HCT116 (cell line): ENCODE data around the gene AGER. TPM values are rescaled to one million over a fixed set of nuclear protein-coding genes. Genes with fewer than 3 reads are reported as not detected.

Source experiments
- ATAC-seq: fragments of 200-7000 bp; cut with Tn5 transposase; 2 replicates; pipeline ENCODE4 v1.9.1; 2020; ENCODE audit warnings: mild to moderate bottlenecking, moderate library complexity
- BruUV-seq: library from RNA; stranded (reverse); fragments of 400-500 nt; replicated peaks from 2 replicates; lab custom pipeline; 2021; lab: Mats Ljungman, UMichigan
- CTCF ChIA-PET: fragments of 300-600 bp; sonication (Branson Sonifier 250); formaldehyde crosslinking; loops from one replicate; lab custom pipeline; 2021; ENCODE audit warnings: antibody characterized with exemption; lab: Charles Lee
- POLR2A ChIA-PET: fragments of 300-600, 350-600 bp; sonication (Branson Sonifier 250); formaldehyde crosslinking; loops from one replicate; lab custom pipeline; 2021; ENCODE audit warnings: antibody characterized with exemption; lab: Charles Lee
- RAD21 ChIA-PET, 2 experiments: fragments of 300-600 bp; sonication (Branson Sonifier 250); formaldehyde crosslinking; loops; one replicate each; lab custom pipeline; 2023; ENCODE audit warnings: low total read pairs in 2 of 2; ENCODE audit not compliant: uncharacterized antibody in 2 of 2, unreplicated experiment in 2 of 2, low non-redundant PET in 1 of 2; lab: Charles Lee
- DNase-seq: peaks from one replicate; pipeline ENCODE4 v3.0.0-alpha.2; 2010; ENCODE audit warnings: low read depth, low spot score
- H2AFZ ChIP-seq: fragments of 200-600 bp; shearing (Covaris generic), sonication (generic); 2 replicates; pipeline ENCODE4 v1.6.1; 2017; ENCODE audit warnings: low read depth, mixed run types, mixed read lengths, antibody characterized with exemption, low read length; ENCODE audit not compliant: poor library complexity, severe bottlenecking
- H3K27ac ChIP-seq: 2 replicates; pipeline ENCODE4 v1.5.1; 2012; ENCODE audit warnings: low read depth, low read length
- H3K27me3 ChIP-seq: fragments of 200-600 bp; sonication (generic); 2 replicates; pipeline ENCODE4 v1.6.1; 2016; ENCODE audit warnings: mixed run types, low read length, mixed read lengths; ENCODE audit not compliant: insufficient read depth
- H3K36me3 ChIP-seq, 2 experiments: fragments of 200-500 bp in 1 of 2; fragments of 200-600 bp in 1 of 2; sonication (Bioruptor generic) in 1 of 2; sonication (generic) in 1 of 2; 2 replicates each; pipeline versions ENCODE4 v1.5.1 to v1.6.1; 2014 to 2016; ENCODE audit warnings: low read length in 2 of 2, inconsistent platforms in 1 of 2, mixed read lengths in 1 of 2, mixed run types in 1 of 2; ENCODE audit not compliant: insufficient read depth in 2 of 2, control insufficient read depth in 1 of 2
- H3K4me1 ChIP-seq, 2 experiments: fragments of 200-600 bp in 1 of 2; sonication (generic) in 1 of 2; 2 replicates each; pipeline versions ENCODE4 v1.5.1 to v1.6.1; 2012 to 2017; ENCODE audit warnings: low read length in 2 of 2, inconsistent platforms in 1 of 2, mild to moderate bottlenecking in 1 of 2, mixed read lengths in 1 of 2, mixed run types in 1 of 2, moderate library complexity in 1 of 2; ENCODE audit not compliant: insufficient read depth in 2 of 2, control insufficient read depth in 1 of 2
- H3K4me2 ChIP-seq: fragments of 200-600 bp; sonication (generic); 2 replicates; pipeline ENCODE4 v1.6.1; 2017; ENCODE audit warnings: mixed run types, low read length, mixed read lengths
- H3K4me3 ChIP-seq, 2 experiments: fragments of 200-600 bp in 1 of 2; sonication (generic) in 1 of 2; replicated peaks in 1 of 2; 2 replicates each; pipeline ENCODE4 v1.5.1; 2011 to 2016; ENCODE audit warnings: low read length in 2 of 2, control low read depth in 1 of 2, low read depth in 1 of 2, mild to moderate bottlenecking in 1 of 2, mixed read lengths in 1 of 2, mixed run types in 1 of 2
- H3K79me2 ChIP-seq: fragments of 200-600 bp; sonication (generic); 2 replicates; pipeline ENCODE4 v1.6.1; 2017; ENCODE audit warnings: mild to moderate bottlenecking, mixed run types, low read length, moderate library complexity, mixed read lengths; ENCODE audit not compliant: insufficient read depth
- H3K9ac ChIP-seq: fragments of 200-600 bp; sonication (generic); 2 replicates; pipeline ENCODE4 v1.6.1; 2016; ENCODE audit warnings: low read length, mixed read lengths
- H3K9me2 ChIP-seq: fragments of 200-600 bp; sonication (generic), shearing (Covaris generic); 2 replicates; pipeline ENCODE4 v1.6.1; 2017; ENCODE audit warnings: mixed run types, mild to moderate bottlenecking, moderate library complexity; ENCODE audit not compliant: insufficient read depth
- H3K9me3 ChIP-seq, 2 experiments: fragments of 200-500 bp in 1 of 2; fragments of 200-600 bp in 1 of 2; sonication (Bioruptor generic) in 1 of 2; sonication (generic) in 1 of 2; 2 replicates each; pipeline ENCODE4 v1.6.1; 2014 to 2017; ENCODE audit warnings: low read length in 2 of 2, mixed read lengths in 2 of 2, inconsistent platforms in 1 of 2, low read depth in 1 of 2, mild to moderate bottlenecking in 1 of 2, mixed run types in 1 of 2, moderate library complexity in 1 of 2; ENCODE audit not compliant: control insufficient read depth in 1 of 2, insufficient read depth in 1 of 2
- H4K20me1 ChIP-seq: fragments of 200-600 bp; sonication (generic), shearing (Covaris generic); 2 replicates; pipeline ENCODE4 v1.6.1; 2017; ENCODE audit warnings: mixed run types, mild to moderate bottlenecking, moderate library complexity; ENCODE audit not compliant: insufficient read depth
- CBX3 ChIP-seq: IDR thresholded peaks from 2 replicates; pipeline ENCODE4 v1.6.1; 2012; ENCODE audit warnings: low read depth
- CEBPB ChIP-seq: IDR thresholded peaks from 2 replicates; pipeline ENCODE4 v1.6.1; 2012; ENCODE audit warnings: low read depth
- EGR1 ChIP-seq: IDR thresholded peaks from 2 replicates; pipeline ENCODE4 v1.6.1; 2012; ENCODE audit warnings: low read depth
- ELF1 ChIP-seq: IDR thresholded peaks from 2 replicates; pipeline ENCODE4 v1.6.1; 2012; ENCODE audit warnings: low read depth, borderline replicate concordance
- FOSL1 ChIP-seq: IDR thresholded peaks from 2 replicates; pipeline ENCODE4 v1.6.1; 2012; ENCODE audit warnings: low read depth
- POLR2AphosphoS5 ChIP-seq: IDR thresholded peaks from 2 replicates; pipeline ENCODE4 v1.6.1; 2011; ENCODE audit warnings: mild to moderate bottlenecking, low read depth, low read length, moderate library complexity
- RAD21 ChIP-seq: IDR thresholded peaks from 2 replicates; pipeline ENCODE4 v1.6.1; 2012; ENCODE audit warnings: low read depth, mild to moderate bottlenecking
- SRF ChIP-seq: IDR thresholded peaks from 2 replicates; pipeline ENCODE4 v1.6.1; 2012; ENCODE audit warnings: low read depth
- ZFX ChIP-seq: fragments of 450-650 bp; IDR thresholded peaks from 2 replicates; pipeline ENCODE4 v1.6.1; 2017
- intact Hi-C: fragments of 100-400 bp; cut with micrococcal nuclease; formaldehyde crosslinking; loops from 2 replicates; pipeline ENCODE4 v1.10.0; 2022
- total RNA-seq: library from RNA; stranded (reverse); gene quantifications from one replicate; pipeline ENCODE4 v1.2.1, GENCODE V29; 2021; ENCODE audit not compliant: unreplicated experiment
- TF ChIP-seq, protein P1 (sequence below): IDR thresholded peaks from 2 replicates; pipeline ENCODE4 v1.6.1; 2011; ENCODE audit warnings: mild to moderate bottlenecking, low read length, moderate library complexity; ENCODE audit not compliant: insufficient replicate concordance; ENCODE audit errors: extremely low read depth
- TF ChIP-seq, protein P2 (sequence below): IDR thresholded peaks from 2 replicates; pipeline ENCODE4 v1.6.1; 2012
- TF ChIP-seq, protein P3 (sequence below): IDR thresholded peaks from 2 replicates; pipeline ENCODE4 v1.6.1; 2012; ENCODE audit warnings: low read depth

The AGER gene
- total RNA-seq, 1 experiment from 2014 or later, result 22.6 TPM

DNA sequence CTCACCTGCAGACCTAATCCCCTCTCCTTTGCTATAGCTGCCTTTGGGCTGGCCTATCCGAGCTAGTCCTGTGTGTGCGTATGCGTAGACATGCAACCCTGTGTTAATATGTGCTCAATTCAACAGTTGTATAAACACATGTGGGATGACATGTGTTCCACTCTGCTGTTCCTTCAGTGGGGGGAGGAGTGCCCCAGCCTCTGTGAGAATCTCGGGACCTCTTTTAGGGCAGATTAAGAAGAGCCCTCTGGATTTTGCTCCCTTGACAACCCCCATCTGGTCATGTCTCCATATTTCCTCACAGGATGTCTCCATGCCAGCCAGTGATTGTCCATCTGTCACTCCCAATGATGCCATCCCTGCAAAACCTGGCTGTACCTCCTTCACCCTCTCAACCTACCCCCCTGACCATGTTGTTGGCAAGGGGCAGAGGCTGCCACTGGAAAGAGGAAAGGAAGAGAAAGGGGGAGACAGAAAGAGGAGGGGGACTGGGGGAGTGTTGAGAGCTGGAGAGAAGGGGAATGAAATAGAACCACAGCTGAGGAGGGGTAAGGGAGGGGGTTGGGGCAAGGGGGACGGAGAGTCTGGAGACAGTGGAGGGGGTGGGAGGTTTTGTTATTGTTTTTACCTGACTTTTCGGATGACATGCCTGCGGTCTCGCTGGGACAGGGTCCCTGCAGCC is 32.7 kb downstream of the AGER start:
- H3K27me3 ChIP-seq, result no peaks in the 10 kb centered on the region
- no peak overlapping the region for H3K4me3 ChIP-seq
- no peak for TF ChIP-seq POLR2AphosphoS5
- TF ChIP-seq CEBPB, result no peak
- TF ChIP-seq, protein P1, sequence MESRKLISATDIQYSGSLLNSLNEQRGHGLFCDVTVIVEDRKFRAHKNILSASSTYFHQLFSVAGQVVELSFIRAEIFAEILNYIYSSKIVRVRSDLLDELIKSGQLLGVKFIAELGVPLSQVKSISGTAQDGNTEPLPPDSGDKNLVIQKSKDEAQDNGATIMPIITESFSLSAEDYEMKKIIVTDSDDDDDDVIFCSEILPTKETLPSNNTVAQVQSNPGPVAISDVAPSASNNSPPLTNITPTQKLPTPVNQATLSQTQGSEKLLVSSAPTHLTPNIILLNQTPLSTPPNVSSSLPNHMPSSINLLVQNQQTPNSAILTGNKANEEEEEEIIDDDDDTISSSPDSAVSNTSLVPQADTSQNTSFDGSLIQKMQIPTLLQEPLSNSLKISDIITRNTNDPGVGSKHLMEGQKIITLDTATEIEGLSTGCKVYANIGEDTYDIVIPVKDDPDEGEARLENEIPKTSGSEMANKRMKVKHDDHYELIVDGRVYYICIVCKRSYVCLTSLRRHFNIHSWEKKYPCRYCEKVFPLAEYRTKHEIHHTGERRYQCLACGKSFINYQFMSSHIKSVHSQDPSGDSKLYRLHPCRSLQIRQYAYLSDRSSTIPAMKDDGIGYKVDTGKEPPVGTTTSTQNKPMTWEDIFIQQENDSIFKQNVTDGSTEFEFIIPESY, result no peak
- TF ChIP-seq SRF, result no peak
- TF ChIP-seq ELF1, result no peak
- TF ChIP-seq, protein P2, sequence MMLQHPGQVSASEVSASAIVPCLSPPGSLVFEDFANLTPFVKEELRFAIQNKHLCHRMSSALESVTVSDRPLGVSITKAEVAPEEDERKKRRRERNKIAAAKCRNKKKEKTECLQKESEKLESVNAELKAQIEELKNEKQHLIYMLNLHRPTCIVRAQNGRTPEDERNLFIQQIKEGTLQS, result no peak
- no peak for TF ChIP-seq RAD21
- TF ChIP-seq EGR1, result no peak
- TF ChIP-seq, protein P3, sequence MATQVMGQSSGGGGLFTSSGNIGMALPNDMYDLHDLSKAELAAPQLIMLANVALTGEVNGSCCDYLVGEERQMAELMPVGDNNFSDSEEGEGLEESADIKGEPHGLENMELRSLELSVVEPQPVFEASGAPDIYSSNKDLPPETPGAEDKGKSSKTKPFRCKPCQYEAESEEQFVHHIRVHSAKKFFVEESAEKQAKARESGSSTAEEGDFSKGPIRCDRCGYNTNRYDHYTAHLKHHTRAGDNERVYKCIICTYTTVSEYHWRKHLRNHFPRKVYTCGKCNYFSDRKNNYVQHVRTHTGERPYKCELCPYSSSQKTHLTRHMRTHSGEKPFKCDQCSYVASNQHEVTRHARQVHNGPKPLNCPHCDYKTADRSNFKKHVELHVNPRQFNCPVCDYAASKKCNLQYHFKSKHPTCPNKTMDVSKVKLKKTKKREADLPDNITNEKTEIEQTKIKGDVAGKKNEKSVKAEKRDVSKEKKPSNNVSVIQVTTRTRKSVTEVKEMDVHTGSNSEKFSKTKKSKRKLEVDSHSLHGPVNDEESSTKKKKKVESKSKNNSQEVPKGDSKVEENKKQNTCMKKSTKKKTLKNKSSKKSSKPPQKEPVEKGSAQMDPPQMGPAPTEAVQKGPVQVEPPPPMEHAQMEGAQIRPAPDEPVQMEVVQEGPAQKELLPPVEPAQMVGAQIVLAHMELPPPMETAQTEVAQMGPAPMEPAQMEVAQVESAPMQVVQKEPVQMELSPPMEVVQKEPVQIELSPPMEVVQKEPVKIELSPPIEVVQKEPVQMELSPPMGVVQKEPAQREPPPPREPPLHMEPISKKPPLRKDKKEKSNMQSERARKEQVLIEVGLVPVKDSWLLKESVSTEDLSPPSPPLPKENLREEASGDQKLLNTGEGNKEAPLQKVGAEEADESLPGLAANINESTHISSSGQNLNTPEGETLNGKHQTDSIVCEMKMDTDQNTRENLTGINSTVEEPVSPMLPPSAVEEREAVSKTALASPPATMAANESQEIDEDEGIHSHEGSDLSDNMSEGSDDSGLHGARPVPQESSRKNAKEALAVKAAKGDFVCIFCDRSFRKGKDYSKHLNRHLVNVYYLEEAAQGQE, result no peak
- no peak for TF ChIP-seq ZFX
- TF ChIP-seq CBX3, result no peak
- no peak for TF ChIP-seq FOSL1
- H3K9ac ChIP-seq, result no peak overlapping the region
- H3K9me2 ChIP-seq, result no peaks in the 10 kb centered on the region
- ATAC-seq (no peak), DNase-seq (no peak)
- POLR2A ChIA-PET, result interaction anchor here (0.6 to 1.1 kb wide), 3 partner anchors 22 to 324 kb away, joined by 3 read pairs; partner anchors contain the start of gene HSPA1B
- H2AFZ ChIP-seq, result no peak overlapping the region
- BruUV-seq, result no TSS peak
- no peaks in the 10 kb centered on the region for H3K9me3 ChIP-seq
- peaks cover 0 to 2% of the 10 kb centered on the region in 2 experiments; a peak in 1 of 4 replicates for H3K36me3 ChIP-seq
- intact Hi-C loops, result no loop called here
- no peak overlapping the region for H3K27ac ChIP-seq
- RAD21 ChIA-PET, result no interaction called here
- H3K4me2 ChIP-seq, result no peak overlapping the region
- peaks cover 16% of the 10 kb centered on the region for H3K79me2 ChIP-seq
- CTCF ChIA-PET, result interaction anchor here (0.7 kb wide), 1 partner anchor 717 kb away, joined by 4 read pairs; no protein-coding TSS in a partner anchor
- no peaks in the 10 kb centered on the region for H4K20me1 ChIP-seq
- peaks cover 12 to 25% of the 10 kb centered on the region in 2 experiments for H3K4me1 ChIP-seq
